PC-3 (cell line): Measurements from ENCODE around the gene STXBP5.

Experiments used
- EZH2 ChIP-seq: fragments of 300-600 bp; sonication (generic); IDR thresholded peaks from one replicate; pipeline ENCODE4 v1.6.1; 2017; ENCODE audit warnings: antibody characterized with exemption, mild to moderate bottlenecking, low read length; ENCODE audit not compliant: unreplicated experiment
- TF ChIP-seq, protein P1 (sequence below): fragments of 300-600 bp; sonication (generic); conservative IDR thresholded peaks from 2 replicates; pipeline ENCODE4 v1.5.1; 2017; ENCODE audit warnings: antibody characterized with exemption, low read depth, mild to moderate bottlenecking, low read length

DNA sequence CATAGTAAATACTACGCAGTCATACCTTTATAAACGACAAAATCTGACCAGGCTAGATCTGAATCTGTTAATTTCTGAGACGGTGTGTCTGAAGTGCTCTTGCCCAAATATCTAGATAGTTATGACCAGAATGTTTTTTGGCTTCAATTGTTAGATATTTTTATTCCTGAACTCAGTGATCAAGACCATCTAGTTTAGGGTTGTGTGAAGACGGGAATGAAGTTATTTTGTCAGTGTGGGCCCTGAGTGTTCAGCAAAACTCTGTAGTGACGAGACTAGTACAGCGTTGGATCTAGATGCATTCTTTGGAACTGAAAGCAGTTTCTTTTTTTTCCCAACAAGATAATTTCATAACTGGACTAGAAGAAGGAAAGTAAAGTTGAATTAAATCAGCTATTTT is 3.1 kb downstream of the STXBP5 start:
- TF ChIP-seq EZH2: no peak
- TF ChIP-seq, protein P1, sequence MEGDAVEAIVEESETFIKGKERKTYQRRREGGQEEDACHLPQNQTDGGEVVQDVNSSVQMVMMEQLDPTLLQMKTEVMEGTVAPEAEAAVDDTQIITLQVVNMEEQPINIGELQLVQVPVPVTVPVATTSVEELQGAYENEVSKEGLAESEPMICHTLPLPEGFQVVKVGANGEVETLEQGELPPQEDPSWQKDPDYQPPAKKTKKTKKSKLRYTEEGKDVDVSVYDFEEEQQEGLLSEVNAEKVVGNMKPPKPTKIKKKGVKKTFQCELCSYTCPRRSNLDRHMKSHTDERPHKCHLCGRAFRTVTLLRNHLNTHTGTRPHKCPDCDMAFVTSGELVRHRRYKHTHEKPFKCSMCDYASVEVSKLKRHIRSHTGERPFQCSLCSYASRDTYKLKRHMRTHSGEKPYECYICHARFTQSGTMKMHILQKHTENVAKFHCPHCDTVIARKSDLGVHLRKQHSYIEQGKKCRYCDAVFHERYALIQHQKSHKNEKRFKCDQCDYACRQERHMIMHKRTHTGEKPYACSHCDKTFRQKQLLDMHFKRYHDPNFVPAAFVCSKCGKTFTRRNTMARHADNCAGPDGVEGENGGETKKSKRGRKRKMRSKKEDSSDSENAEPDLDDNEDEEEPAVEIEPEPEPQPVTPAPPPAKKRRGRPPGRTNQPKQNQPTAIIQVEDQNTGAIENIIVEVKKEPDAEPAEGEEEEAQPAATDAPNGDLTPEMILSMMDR: no peak
